ENCODE data around the gene RTCB.
"Not testable (repeated sequence)": the region's sequence is repeated elsewhere in the genome, so short reads cannot be mapped to it uniquely, and the experiment has no call there.

Gene RTCB

GRCh38 chr22:32385681-32386080 lies 26.4 kb downstream of the RTCB start:
- DNase-seq = no peak

GRCh38 chr22:32380991-32381390 lies 31.1 kb downstream of the RTCB start:
- DNase-seq = no peak

- no peak for DNase-seq
Observed at GRCh38 chr22:32378707-32379272, 33.3 kb downstream of the RTCB start.

- DNase-seq = no peak
Observed at GRCh38 chr22:32376681-32377080, 35.4 kb downstream of the RTCB start.

- no peak for DNase-seq
Observed at GRCh38 chr22:32375678-32376450, 36.2 kb downstream of the RTCB start.

- no peak for DNase-seq
Observed at GRCh38 chr22:32364210-32364609, 47.8 kb downstream of the RTCB start.

- DNase-seq = no peak
Observed at GRCh38 chr22:32361257-32361656, 50.8 kb downstream of the RTCB start.

GRCh38 chr22:32360096-32360495 lies 52.0 kb downstream of the RTCB start:
- not testable (repeated sequence) for DNase-seq

GRCh38 chr22:32357567-32357966 lies 54.5 kb downstream of the RTCB start, which contains the start of gene RFPL3:
RFPL3 (plus strand) TSS chr22:32357867; CDS start chr22:32358072, 205 bp downstream.
- not testable (repeated sequence) for DNase-seq

- DNase-seq = no peak
Observed at GRCh38 chr22:32355760-32356159, 56.3 kb downstream of the RTCB start.

- DNase-seq = no peak
Observed at GRCh38 chr22:32354360-32355351, 57.4 kb downstream of the RTCB start.

GRCh38 chr22:32353840-32354239 lies 58.2 kb downstream of the RTCB start:
- no peak for DNase-seq

GRCh38 chr22:32353292-32353691 lies 58.8 kb downstream of the RTCB start:
- no peak for DNase-seq

- DNase-seq = no peak
Observed at GRCh38 chr22:32352681-32353080, 59.4 kb downstream of the RTCB start.

GRCh38 chr22:32351875-32352274 lies 60.2 kb downstream of the RTCB start:
- not testable (repeated sequence) for DNase-seq

GRCh38 chr22:32348031-32348611 lies 63.9 kb downstream of the RTCB start:
- DNase-seq = no peak

GRCh38 chr22:32343941-32344340 lies 68.1 kb downstream of the RTCB start:
- DNase-seq = no peak

- DNase-seq = no peak
Observed at GRCh38 chr22:32342977-32343376, 69.1 kb downstream of the RTCB start.

GRCh38 chr22:32341122-32341740 lies 70.8 kb downstream of the RTCB start:
- DNase-seq = no peak

- DNase-seq = no peak
Observed at GRCh38 chr22:32340411-32340810, 71.6 kb downstream of the RTCB start.

- no peak for DNase-seq
Observed at GRCh38 chr22:32339190-32340012, 72.6 kb downstream of the RTCB start.

- no peak for DNase-seq
Observed at GRCh38 chr22:32338757-32339156, 73.3 kb downstream of the RTCB start.

Measured in DMS 273 treated with DMSO at 0.1 percent for 48 hours (cell line).